GM18498 (cell line): ENCODE data around the gene ADAT2.

ENCODE experiments used
- ATAC-seq: cut with Tn5 transposase; IDR thresholded peaks from one replicate; pipeline ENCODE4 v1.9.1; 2021; ENCODE audit warnings: mild to moderate bottlenecking, moderate library complexity; ENCODE audit not compliant: unreplicated experiment

ADAT2 gene

DNA sequence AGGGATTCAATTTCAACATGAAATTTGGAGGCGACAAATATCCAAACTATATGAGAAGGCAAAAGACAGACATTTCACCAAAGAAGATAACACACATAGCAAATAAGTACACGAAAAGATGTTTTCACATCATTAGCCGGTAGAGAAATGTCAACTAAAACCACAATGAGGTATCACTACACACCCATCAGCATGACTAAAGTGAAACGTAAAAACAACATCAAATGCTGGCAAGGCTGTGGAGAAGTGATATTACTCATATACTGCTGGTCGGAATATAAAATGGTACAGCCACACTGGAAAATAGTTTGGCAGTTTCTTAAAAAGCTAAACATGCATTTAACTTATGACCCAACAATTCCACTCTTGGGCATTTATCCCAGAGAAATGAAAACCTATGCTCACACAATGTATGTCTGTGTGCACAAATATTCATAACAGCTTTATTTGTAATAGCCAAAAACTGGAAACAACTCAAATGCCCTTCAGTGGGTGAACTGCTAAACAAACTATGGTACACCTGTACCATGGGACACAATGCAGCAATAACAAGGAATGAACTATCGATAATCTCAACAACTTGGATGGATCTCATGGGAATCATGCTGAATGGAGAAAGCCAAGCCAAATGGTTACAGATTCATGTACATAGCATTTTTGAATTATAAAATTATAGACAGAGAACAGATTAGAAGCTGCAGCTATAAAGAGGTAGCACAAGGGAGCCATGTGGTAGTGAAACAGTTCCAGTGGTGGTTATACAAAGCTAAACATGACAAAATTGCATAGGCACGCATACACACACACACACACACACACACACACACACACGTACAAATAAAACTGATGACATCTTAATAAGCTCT lies 8.6 kb downstream of the ADAT2 start:
- no peak for ATAC-seq

DNA sequence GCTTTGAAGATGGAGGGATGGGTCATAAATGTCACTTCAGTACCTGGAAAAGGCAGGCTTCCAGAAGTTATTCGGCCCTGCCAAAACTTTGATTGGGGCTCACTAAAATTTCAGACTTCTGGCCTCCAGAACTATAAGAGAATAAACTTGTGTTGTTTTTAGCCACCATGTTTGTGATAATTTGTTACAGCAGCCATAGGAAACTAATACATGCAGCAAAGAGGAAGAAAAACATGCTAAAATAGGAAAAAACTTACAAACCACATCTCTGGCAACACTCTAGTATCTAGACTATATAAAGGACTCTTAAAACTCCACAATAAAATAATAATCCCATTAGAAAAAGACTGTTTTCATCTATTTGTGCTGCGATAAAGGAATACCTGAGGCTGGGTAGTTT lies 9.5 kb downstream of the ADAT2 start:
- no peak for ATAC-seq

DNA sequence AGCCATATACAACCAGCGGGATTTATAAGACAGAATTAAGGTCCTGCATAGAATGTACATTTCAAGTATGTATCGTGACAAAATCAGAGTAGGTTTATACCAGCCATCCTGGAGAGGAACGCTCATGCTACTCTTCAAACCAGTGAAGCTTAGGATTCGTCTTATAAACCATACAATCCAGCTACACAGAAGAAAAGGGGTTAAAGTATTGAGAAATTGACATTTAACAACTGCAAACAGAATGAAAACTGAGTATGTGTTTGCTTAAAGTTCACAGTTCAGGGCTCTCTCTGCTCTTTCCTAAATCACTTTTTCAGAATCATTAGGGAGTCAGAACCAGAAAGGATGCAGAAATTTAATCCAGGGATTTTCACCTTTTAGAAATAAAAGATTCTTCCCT lies 17.9 kb downstream of the ADAT2 start:
- no peak for ATAC-seq

DNA sequence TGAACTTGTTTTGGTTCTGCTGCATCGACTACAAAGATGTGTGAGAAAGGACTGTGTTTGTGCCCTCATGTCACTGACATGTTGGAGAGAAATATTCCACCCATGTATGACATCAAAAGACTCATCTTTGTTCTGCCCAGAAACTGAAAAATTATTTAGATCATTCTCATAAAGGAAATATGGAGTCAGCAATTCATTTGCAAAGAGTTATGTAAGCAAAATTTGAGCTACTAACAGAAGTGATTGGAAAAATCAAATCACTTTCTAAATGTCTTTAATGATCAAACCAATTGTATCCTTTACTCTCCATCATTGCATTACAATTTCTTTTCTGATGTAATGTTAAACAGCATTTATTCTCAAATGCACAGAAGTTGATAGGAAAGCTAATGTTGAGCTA lies 19.3 kb downstream of the ADAT2 start:
- no peak for ATAC-seq

DNA sequence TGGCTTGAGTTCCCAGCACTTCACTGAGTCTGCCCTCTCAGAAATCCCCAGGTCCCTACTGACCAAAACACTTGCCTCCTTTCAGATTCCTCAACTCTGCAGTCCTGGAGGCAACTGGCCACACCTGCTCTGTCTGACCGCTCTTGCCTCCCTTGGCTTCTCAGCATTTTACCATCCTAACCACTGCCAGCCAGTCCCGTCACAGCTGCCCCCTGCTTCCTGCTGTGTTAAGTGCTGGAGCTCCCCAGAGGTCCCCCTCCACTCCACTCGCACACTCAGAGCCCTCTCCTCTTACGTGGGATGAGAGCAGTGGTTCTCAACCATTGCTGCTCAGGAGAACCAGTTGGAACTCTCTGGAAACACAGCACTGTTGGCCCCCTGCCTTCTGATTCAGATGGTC lies 20.5 kb downstream of the ADAT2 start:
- no peak for ATAC-seq

DNA sequence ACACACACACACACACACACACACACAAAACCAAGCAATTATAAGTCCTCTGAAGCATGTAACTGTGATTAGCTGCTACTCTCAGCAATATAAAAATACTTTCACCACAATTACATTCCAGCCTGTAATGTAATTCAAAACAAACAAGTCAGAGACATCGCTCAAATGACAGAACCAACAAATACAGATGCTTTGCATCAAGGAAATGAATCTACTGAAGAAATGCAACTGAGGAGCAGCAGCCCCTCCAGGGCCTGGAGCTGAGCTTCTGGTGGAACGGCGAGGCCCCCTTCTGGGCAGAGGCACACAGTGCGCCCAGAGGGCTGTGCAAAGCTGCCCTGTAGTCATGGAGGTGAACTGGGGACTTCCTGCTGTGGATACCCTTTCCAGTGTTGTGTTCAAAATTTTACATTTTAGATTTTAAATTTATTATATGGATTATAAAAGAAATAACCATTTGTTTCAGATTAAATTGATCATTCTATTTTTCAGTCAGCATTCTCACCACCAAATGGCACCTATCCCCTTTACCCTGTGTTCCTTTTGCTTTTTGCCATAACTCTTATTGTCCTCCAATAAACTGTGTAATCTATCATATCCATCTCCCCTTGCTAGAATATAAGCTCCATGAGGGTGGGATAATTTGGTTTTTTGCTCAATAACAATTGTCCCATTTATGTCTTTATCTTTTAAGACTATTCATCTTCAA lies 23.2 kb downstream of the ADAT2 start:
- peak; percentile 100 for ATAC-seq

DNA sequence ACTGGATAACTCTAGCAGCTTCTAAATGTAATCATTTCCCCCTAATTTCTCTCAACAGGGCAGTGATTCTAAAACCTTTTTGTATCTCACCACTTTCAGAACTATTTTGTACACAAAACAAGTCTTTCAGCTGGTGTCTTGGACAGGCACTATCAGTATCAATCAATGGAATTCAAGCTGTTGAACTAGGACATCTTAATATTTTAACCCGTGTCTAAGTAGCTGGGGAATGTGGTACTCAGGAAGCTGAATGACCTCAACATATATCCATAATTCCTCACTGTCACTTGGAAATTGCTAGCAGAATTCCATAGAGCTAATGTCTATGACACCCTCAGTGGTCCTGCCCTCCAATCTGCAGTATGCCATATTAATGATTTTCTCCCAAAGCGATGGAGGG lies 24.5 kb downstream of the ADAT2 start:
- no peak for ATAC-seq

DNA sequence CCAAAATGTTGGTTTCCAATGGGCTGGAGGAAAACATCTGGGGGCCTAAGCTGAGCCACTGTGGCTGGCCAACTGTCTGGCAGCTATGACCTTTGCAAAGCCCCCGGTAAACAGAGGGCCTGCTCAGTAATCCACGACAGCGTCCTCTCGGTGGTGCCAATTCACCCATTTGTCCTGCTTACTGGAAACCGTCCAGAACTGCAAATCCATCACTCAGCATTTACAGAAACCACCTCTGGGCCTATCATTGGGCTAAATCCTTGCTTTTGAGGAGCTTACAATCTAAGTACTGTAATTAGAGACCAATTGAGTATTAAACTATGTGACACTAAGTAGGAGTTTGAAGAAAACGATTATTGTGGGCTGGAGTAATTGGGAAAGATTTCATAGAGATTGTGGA lies 31.0 kb downstream of the ADAT2 start:
- ATAC-seq, result no peak

DNA sequence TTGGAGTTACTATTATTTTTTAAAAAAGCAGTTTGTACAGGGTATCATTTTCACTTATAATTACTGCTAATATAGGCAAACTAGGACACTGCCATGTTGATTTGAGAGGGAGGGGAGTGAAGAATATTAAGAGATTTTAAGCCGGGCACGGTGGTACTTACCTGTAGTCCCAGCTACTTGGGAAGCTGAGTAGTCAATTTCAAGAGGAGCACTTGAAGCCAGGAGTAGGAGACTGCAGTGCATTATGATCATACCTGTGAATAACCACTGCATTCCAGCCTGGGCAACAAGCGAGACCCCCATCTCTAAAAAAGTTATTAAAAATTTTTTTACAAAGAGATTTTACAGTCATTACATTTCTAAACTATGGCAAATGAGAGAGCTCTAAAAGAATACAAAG lies 35.7 kb downstream of the ADAT2 start:
- no peak for ATAC-seq

DNA sequence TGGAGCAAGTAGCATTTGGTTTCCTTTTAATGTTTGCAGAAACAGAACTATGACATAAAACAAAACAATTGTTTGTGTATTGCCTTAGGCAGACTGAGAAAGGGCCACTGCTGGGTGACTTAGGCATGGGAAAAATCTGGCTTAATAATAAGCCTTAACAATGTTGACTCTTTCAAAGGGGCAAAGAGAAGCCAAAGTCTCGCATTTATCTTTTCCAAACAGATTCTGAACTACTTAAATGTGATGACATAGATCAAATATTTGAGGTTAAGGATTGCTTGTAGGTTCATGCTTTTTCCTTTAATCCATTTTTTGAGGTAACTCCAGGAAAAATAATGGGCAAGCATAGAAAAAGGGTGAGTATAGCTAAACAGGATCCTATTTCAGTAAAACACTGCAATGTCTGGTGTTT lies 39.6 kb downstream of the ADAT2 start:
- ATAC-seq, result no peak

DNA sequence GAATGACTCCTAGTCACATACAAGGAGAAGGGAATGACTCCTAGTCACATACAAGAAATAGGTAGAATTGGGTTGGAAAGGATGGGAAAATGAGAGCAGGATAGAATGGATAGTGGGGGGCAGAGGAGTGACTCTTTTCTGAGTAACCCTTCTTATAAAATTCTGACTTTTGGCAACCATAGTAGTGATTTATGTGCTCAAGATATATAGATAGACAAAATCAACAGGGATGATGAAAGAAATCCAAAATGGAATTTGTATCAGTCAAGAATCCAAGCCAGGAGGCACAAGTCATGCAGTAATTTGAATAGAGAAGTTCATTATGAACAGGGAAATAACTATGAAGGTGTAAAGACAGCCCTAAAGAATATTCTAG lies 41.7 kb downstream of the ADAT2 start:
- no peak for ATAC-seq

DNA sequence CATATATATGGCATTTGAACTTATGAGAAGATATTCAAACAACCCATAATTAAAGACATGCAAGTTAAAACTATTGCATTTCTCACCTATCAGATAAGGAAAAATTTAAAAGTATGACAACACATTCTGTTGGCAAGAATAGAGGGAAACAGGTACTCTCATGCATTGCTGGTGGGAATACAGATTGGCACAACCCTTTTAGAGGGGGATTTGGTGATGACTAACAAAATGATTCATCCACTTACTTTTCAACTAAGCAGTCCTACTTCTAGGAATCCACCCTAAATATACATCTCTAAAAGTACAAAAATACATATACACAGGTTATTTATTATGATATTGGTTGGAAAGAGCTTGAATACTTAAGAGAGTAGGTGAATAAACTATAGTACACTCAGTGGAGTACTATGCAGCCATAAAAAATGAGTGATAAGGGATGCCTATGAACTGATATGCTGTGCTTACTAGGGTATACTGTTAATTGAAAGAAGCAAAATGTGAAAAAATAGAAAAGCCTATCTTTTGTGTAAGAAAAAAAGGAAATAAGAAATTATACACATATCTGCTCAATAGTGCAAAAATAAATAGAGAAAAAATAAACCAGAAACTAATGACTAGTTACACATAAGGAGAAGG lies 42.2 kb downstream of the ADAT2 start:
- ATAC-seq, result no peak

DNA sequence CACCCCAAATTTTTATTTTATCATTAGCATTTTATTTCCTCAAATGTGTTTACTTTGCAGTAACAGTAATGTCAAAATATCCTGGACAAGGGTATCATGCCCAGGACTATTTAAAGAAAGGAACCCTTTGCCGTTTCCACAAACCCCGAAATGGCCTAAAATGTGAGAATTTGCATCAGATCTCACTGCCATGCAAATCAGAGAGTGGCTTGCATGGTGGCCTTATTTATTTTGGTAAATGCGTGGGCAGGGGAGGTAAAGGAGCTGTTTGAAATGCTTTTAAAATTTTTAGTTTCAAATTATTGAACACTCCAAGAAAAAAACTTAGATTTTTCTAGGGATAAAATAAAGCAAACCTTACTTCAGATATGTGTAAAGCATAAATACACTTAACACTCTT lies 43.8 kb downstream of the ADAT2 start:
- ATAC-seq, result peak; percentile 74

DNA sequence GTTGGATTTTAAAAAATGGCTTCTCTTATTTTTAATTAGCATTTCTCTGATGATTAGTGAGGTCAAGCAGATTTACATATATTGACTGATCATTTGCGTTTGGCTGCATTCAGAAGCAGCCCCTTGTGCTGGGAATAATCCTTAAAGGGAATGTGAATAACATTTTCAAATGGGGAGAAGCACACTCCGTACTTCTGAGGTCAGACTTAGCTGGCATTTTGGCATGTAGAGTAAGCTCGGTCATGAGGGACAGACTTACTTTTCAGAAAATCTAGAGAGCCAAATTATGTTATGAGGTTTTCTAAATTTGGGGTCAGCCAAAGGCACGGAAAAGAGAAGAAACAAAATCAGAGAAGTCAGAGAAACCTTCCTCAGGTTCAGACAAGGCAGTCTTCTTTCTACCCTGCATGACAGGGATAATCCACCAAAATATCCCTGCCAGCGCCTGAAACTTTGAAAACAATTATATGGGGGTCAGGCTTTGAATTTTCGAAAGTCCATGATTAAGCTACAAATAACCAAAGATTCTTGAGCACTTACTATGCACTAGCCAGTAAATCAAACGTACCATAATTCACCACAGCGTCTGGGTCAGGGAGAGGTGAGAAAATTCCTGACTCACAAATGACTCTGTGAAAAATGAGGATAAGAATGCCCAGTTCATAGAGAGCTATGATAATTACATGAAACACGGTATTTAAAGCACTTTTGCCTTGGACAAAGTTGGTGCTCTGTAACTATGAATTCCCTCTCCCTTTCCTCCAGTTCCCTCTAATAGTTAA lies 44.9 kb downstream of the ADAT2 start:
- ATAC-seq, result no peak

DNA sequence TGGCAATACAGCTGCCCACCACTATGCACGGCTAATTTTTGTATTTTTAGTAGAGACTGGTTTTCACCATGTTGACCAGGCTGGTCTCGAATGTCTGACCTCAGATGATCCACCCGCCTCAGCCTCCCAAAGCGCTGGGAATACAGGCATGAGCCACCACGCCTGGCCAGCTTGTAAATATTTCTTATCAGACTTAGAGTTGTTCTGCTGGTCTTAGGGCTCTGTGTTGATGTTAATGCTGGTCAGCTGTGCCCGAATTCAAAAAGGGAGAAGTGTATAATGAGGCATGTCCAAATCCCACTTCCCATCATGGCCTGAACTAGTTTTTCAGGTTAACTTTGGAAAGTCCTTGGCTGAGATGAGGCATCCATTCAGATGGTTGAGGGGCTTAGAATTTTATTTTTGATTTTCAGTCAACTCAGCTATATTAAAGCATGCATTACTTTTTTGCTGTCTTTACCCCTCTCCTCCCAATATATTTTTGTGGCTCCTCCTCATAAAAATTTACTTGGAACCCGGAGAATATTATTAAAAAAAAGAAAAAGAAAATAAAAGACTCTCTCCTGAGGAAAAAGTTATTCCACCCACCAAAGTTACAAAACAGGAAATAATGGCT lies 47.7 kb downstream of the ADAT2 start:
- ATAC-seq, result no peak

DNA sequence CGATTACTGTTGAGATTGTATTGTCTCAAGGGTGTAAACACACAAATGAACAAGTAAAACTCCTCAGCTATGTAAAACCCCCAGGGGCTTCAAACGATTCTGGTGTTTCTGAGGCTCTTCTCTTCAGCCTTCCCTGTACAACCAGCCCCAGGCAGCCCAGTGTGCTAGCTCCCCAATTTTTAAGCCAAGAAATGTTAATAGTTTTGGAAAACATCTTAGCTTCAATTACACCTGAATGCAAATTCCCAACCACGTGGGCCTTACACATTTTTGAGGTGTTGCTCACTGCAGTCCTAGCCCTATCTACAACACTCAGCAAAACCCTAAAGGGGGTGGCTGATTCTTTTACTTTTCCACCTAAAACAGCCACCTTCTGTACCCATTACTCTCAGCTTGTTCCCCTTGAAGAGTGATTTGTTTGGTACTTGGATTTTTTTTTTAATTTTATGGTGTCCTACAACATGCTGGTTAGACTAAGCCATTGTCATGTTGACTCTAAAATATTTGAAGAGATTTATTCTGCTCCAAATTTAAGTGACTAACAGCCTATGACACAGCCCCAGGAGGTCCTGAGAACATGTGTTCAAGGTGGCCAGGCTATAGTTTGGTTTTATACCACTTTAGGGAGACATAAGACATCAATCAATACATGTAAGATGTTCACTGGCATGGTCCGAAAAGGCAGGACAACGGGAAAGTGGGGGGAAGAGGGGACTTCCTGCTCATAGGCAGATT lies 48.7 kb downstream of the ADAT2 start:
- ATAC-seq, result no peak

DNA sequence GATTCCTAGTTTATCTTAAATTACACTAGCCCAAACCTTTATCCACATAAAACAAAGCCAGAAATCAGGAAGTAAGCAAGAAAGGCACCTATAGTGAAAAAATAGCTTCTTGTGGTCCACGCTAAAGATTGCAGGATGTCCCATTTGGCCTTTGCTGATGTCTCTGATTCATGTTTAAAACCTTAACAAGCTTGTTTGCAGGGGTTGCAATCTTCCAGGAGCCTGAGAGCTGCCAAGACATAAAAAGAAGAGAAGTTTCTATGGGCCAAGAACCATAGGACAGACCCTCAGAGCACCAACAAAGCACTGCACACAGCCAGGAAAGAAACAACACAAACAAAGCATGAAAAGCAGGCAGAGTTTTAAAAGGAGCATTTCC lies 49.4 kb downstream of the ADAT2 start:
- no peak for ATAC-seq

DNA sequence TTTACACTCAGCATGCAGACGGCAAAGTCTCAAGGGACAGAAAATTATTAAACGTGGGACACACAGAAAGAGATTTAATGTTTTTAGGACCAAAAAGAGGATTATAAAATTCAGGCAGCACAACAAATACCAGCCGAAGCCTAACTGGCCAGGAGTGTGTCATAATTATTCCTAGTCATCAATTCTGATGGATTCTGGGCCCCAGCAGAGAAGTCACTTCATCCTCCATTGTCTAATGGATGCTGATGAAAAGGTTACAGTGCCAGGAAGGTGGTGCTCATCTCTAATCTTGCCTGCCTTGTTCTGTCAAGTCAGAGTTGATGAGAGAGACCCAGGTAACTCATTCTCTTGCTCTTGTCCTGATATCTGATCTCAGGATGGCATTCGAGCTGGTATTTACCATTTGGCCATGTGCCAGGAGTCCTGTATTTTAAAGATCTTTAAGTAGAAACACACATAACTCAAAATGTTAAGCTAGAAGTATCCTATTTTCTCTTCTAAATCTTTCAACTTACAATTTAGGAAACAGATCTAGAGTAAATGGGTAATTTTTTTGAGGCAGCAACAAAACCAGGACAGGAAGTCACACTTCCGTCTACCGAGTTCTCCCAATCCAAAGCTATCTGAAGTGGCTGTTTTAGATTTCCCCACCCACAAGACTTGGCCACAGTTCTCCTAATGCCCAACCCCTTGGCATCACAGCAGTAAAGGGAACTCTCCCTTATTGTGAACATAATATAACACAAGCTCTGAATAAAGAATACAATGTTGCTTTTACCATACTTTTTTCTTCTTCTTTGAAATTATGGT lies 50.0 kb downstream of the ADAT2 start:
- peak; percentile 48 for ATAC-seq

DNA sequence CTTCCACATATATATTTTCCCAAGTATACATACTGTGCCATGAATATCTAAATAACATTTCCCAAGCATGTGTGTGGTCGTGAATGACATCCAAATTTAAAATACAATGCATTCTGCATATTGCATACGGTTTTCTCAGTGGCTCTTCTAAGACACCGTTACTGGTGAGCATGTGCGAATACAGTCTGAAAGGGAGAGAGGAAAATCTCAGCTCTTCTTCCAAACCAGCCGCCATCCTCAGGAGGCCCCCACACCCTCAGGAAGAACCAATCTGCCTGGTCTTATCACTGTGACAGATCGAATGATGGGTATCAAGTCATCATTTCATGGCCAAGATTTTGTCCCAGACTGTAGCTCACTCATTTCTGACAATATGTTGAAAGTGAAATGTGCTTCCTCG lies 50.7 kb downstream of the ADAT2 start:
- ATAC-seq, result no peak
